ENCODE results near the gene ATP23. TPM values are rescaled to one million over a fixed set of nuclear protein-coding genes. Genes with fewer than 3 reads are reported as not detected.

Gene ATP23
- total RNA-seq, 1 experiment from 2014 or later: 10.3 TPM

DNA sequence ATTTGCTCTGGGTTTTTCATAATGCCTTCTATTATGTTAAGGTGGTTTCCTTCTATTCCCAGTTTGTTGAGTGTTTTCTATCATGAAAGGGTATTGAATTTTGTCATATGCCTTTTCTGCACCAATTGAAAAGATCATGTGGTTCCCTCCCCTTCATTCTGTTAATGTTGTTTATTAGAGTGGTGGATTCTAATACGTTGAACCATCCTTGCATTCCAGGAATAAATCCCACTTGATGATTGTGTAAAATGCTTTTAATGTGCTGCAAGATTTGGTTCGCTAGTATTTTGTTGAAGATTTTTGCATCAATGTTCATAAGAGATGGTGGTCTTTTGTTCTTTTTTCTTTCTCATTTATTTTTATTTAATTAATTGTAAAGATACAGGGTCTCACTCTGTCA, 55.2 kb downstream of the ATP23 start:
- H3K27ac ChIP-seq (ENCODE audit: low read length): no peak overlapping the region
- no peak overlapping the region for H3K4me3 ChIP-seq (ENCODE audit: low read depth in 2 of 2, low read length in 2 of 2)
- no peaks in the 10 kb centered on the region for H3K27me3 ChIP-seq (ENCODE audit: control insufficient read depth, insufficient read depth, low read length)
- H3K4me1 ChIP-seq (ENCODE audit: control insufficient read depth, insufficient read depth, low read length): no peaks in the 10 kb centered on the region
- ChIA-PET CTCF (no interaction called here), POLR2A (no interaction called here)
- in situ Hi-C loops (cut with HindIII; ENCODE audit: low pct_unique_long_range_greater_than_20kb, low sequenced_read_pairs): no loop called here
- DNase-seq (ENCODE audit: low read depth, low spot score) (no peak), ATAC-seq (no peak)
- intact Hi-C loops (cut with micrococcal nuclease; ENCODE audit: unreplicated experiment): no loop called here
- TF ChIP-seq, protein P1, sequence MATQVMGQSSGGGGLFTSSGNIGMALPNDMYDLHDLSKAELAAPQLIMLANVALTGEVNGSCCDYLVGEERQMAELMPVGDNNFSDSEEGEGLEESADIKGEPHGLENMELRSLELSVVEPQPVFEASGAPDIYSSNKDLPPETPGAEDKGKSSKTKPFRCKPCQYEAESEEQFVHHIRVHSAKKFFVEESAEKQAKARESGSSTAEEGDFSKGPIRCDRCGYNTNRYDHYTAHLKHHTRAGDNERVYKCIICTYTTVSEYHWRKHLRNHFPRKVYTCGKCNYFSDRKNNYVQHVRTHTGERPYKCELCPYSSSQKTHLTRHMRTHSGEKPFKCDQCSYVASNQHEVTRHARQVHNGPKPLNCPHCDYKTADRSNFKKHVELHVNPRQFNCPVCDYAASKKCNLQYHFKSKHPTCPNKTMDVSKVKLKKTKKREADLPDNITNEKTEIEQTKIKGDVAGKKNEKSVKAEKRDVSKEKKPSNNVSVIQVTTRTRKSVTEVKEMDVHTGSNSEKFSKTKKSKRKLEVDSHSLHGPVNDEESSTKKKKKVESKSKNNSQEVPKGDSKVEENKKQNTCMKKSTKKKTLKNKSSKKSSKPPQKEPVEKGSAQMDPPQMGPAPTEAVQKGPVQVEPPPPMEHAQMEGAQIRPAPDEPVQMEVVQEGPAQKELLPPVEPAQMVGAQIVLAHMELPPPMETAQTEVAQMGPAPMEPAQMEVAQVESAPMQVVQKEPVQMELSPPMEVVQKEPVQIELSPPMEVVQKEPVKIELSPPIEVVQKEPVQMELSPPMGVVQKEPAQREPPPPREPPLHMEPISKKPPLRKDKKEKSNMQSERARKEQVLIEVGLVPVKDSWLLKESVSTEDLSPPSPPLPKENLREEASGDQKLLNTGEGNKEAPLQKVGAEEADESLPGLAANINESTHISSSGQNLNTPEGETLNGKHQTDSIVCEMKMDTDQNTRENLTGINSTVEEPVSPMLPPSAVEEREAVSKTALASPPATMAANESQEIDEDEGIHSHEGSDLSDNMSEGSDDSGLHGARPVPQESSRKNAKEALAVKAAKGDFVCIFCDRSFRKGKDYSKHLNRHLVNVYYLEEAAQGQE (IDR thresholded peaks at IDR 0.05; ENCODE audit: insufficient read depth in 1 of 2, low read depth in 2 of 2, low read length in 1 of 2): no peak
- no peak for TF ChIP-seq POLR2AphosphoS5 (IDR thresholded peaks at IDR 0.05; ENCODE audit: low read depth, low read length)
- TF ChIP-seq, protein P2, sequence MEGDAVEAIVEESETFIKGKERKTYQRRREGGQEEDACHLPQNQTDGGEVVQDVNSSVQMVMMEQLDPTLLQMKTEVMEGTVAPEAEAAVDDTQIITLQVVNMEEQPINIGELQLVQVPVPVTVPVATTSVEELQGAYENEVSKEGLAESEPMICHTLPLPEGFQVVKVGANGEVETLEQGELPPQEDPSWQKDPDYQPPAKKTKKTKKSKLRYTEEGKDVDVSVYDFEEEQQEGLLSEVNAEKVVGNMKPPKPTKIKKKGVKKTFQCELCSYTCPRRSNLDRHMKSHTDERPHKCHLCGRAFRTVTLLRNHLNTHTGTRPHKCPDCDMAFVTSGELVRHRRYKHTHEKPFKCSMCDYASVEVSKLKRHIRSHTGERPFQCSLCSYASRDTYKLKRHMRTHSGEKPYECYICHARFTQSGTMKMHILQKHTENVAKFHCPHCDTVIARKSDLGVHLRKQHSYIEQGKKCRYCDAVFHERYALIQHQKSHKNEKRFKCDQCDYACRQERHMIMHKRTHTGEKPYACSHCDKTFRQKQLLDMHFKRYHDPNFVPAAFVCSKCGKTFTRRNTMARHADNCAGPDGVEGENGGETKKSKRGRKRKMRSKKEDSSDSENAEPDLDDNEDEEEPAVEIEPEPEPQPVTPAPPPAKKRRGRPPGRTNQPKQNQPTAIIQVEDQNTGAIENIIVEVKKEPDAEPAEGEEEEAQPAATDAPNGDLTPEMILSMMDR (IDR thresholded peaks at IDR 0.05): no peak
- no peak for TF ChIP-seq SIN3A (IDR thresholded peaks at IDR 0.05; ENCODE audit: borderline replicate concordance, insufficient read depth, low read depth, low read length)
- no peak for TF ChIP-seq TCF7L2 (IDR thresholded peaks at IDR 0.05; ENCODE audit: low read depth, low read length)
- H3K9me3 ChIP-seq (ENCODE audit: control insufficient read depth, insufficient read depth, low read depth, low read length): peaks cover 5% of the 10 kb centered on the region; the same call in 1 of the 2 replicates
- H3K36me3 ChIP-seq (ENCODE audit: control insufficient read depth, insufficient read depth, low read length): no peaks in the 10 kb centered on the region
- no TSS peak for BruUV-seq (replicated peaks)

DNA sequence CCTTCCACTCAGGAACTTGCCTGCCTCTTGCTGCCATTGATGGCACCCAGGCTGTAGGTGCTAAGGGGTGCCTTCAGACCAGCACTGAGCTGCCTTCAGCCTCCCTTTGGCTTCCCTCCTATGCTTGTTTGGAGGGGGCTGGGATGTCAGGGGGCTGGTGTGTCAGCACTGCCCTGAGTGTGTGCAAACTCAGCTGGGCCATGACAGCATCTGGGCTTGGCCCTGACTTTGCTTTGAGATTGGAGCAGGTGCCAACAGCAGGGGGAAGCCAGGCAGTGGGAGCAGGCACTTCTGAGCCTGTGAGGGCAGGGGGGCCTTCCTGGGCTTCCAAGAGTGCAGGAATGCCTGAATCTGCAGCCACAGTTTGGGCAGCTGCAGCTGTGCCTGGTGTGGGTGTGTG, 56.9 kb downstream of the ATP23 start:
- Histone ChIP-seq H3K9me3 (ENCODE audit: control insufficient read depth, insufficient read depth, low read depth, low read length) (peaks cover 5% of the 10 kb centered on the region; the same call in 1 of the 2 replicates), H3K27me3 (ENCODE audit: control insufficient read depth, insufficient read depth, low read length) (no peaks in the 10 kb centered on the region), H3K27ac (ENCODE audit: low read length) (no peak overlapping the region), H3K4me3 (ENCODE audit: low read depth in 2 of 2, low read length in 2 of 2) (no peak overlapping the region), H3K4me1 (ENCODE audit: control insufficient read depth, insufficient read depth, low read length) (no peaks in the 10 kb centered on the region), H3K36me3 (ENCODE audit: control insufficient read depth, insufficient read depth, low read length) (no peaks in the 10 kb centered on the region)
- ChIA-PET POLR2A (no interaction called here), CTCF (no interaction called here)
- intact Hi-C loops (cut with micrococcal nuclease; ENCODE audit: unreplicated experiment) (no loop called here), in situ Hi-C loops (cut with HindIII; ENCODE audit: low pct_unique_long_range_greater_than_20kb, low sequenced_read_pairs) (no loop called here)
- BruUV-seq (replicated peaks): no TSS peak
- DNase-seq (ENCODE audit: low read depth, low spot score): no peak
- no peak for TF ChIP-seq TCF7L2 (IDR thresholded peaks at IDR 0.05; ENCODE audit: low read depth, low read length)
- TF ChIP-seq, protein P2 (IDR thresholded peaks at IDR 0.05): no peak
- no peak for TF ChIP-seq POLR2AphosphoS5 (IDR thresholded peaks at IDR 0.05; ENCODE audit: low read depth, low read length)
- TF ChIP-seq, protein P1 (IDR thresholded peaks at IDR 0.05; ENCODE audit: insufficient read depth in 1 of 2, low read depth in 2 of 2, low read length in 1 of 2): no peak
- TF ChIP-seq SIN3A (IDR thresholded peaks at IDR 0.05; ENCODE audit: borderline replicate concordance, insufficient read depth, low read depth, low read length): no peak
- no peak for ATAC-seq
